Measurements from ENCODE around the gene MSH3. TPM values are rescaled to one million over a fixed set of nuclear protein-coding genes. Genes with fewer than 3 reads are reported as not detected.

The MSH3 gene
- polyA plus RNA-seq, 3 donors = 4.5 to 9.9 (median 8.0) TPM

DNA sequence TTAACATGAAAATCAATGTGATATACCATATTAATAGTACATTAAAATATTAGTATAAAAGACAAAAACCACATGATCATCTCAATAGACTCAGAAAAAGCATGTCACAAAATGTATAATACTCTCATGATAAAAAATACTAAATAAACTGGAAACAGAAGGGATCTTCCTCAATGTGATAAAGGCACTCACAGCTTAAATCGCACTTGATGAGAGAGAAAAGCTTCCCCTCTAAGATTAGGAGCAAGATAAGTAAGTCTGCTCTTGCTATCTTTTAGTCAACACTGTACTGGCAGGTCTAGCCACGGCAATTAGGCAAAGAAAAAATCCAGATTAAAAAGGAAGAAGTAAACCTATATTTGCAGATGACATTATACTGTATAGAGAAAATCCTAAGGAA is 21.8 kb upstream of the MSH3 start:
- Histone ChIP-seq H3K4me1 (ENCODE audit: control insufficient read depth in 1 of 2, insufficient read depth in 2 of 2, low read length in 2 of 2) (peaks cover 10 to 15% of the 10 kb centered on the region in 2 donors), H4K20me1 (ENCODE audit: insufficient read depth, low read length) (no peaks in the 10 kb centered on the region), H3K27me3 (ENCODE audit: control insufficient read depth in 2 of 2, insufficient read depth in 2 of 2, low read length in 2 of 2) (no peaks in the 10 kb centered on the region), H2AFZ (ENCODE audit: insufficient read depth, low read depth, low read length, poor library complexity, severe bottlenecking) (no peak overlapping the region), H3K9me3 (replicated peaks in 1 of 2; ENCODE audit: control insufficient read depth in 1 of 2, insufficient read depth in 1 of 2, low read length in 2 of 2) (peaks cover 0 to 3% of the 10 kb centered on the region in 2 donors), H3K4me3 (replicated peaks in 1 of 3; ENCODE audit: low read depth in 2 of 3, low read length in 3 of 3) (no peak overlapping the region), H3K27ac (ENCODE audit: low read depth in 1 of 2, low read length in 2 of 2) (no peak overlapping the region), H3K79me2 (ENCODE audit: insufficient read depth, low read length) (no peaks in the 10 kb centered on the region), H3K4me2 (replicated peaks; ENCODE audit: extremely low read depth, low read length, poor library complexity, severe bottlenecking) (no peak overlapping the region), H3K36me3 (replicated peaks in 1 of 2; ENCODE audit: control insufficient read depth in 1 of 2, insufficient read depth in 2 of 2, low read length in 2 of 2) (peaks cover 8 to 40% of the 10 kb centered on the region in 2 donors), H3K9ac (ENCODE audit: insufficient read depth, low read length, poor library complexity, severe bottlenecking) (no peak overlapping the region)
- peaks cover 0 to 11% (median 3%) of the 10 kb centered on the region in 7 donors for H3K9me3 Mint-ChIP-seq
- no peak overlapping the region for H3K4me3 Mint-ChIP-seq
- no peak for TF ChIP-seq CTCF (IDR thresholded peaks at IDR 0.05)
- H3K36me3 Mint-ChIP-seq = peaks cover 30 to 57% of the 10 kb centered on the region in 2 donors
- WGBS (ENCODE audit: insufficient coverage) = no CpG with 5 or more reads among the region's 2 CpGs
- no peaks in the 10 kb centered on the region for H3K27me3 Mint-ChIP-seq (ENCODE audit: low read depth in 3 of 3)
- H3K4me1 Mint-ChIP-seq = peaks cover 11% of the 10 kb centered on the region
- DNase-seq = no peak
- H3K27ac Mint-ChIP-seq = no peak overlapping the region
- intact Hi-C loops (cut with micrococcal nuclease) = no loop called here

GRCh38 chr5:80634193-80634592 is 20.3 kb upstream of the MSH3 start:
- H3K9me3 Mint-ChIP-seq = peaks cover 0 to 11% (median 3%) of the 10 kb centered on the region in 7 donors
- no peaks in the 10 kb centered on the region for H3K79me2 ChIP-seq (ENCODE audit: insufficient read depth, low read length)
- H3K9ac ChIP-seq (ENCODE audit: insufficient read depth, low read length, poor library complexity, severe bottlenecking) = no peak overlapping the region
- TF ChIP-seq CTCF (IDR thresholded peaks at IDR 0.05) = no peak
- peaks cover 41 to 67% of the 10 kb centered on the region in 2 donors for H3K36me3 Mint-ChIP-seq
- intact Hi-C loops (cut with micrococcal nuclease) = no loop called here
- no peaks in the 10 kb centered on the region for H4K20me1 ChIP-seq (ENCODE audit: insufficient read depth, low read length)
- peaks cover 10% of the 10 kb centered on the region in 2 donors for H3K4me1 ChIP-seq (ENCODE audit: control insufficient read depth in 1 of 2, insufficient read depth in 2 of 2, low read length in 2 of 2)
- no peaks in the 10 kb centered on the region for H3K27me3 Mint-ChIP-seq (ENCODE audit: low read depth in 3 of 3)
- H3K4me3 ChIP-seq (replicated peaks in 1 of 3; ENCODE audit: low read depth in 2 of 3, low read length in 3 of 3) = no peak overlapping the region
- no peak for DNase-seq
- no peak overlapping the region for H3K4me2 ChIP-seq (replicated peaks; ENCODE audit: extremely low read depth, low read length, poor library complexity, severe bottlenecking)
- peaks cover 10% of the 10 kb centered on the region for H3K4me1 Mint-ChIP-seq
- no peak overlapping the region for H2AFZ ChIP-seq (ENCODE audit: insufficient read depth, low read depth, low read length, poor library complexity, severe bottlenecking)
- no peak overlapping the region for H3K27ac ChIP-seq (ENCODE audit: low read depth in 1 of 2, low read length in 2 of 2)
- H3K36me3 ChIP-seq (replicated peaks in 1 of 2; ENCODE audit: control insufficient read depth in 1 of 2, insufficient read depth in 2 of 2, low read length in 2 of 2) = peaks cover 13 to 53% of the 10 kb centered on the region in 2 donors
- H3K27me3 ChIP-seq (ENCODE audit: control insufficient read depth in 2 of 2, insufficient read depth in 2 of 2, low read length in 2 of 2) = no peaks in the 10 kb centered on the region
- peaks cover 0 to 3% of the 10 kb centered on the region in 2 donors for H3K9me3 ChIP-seq (replicated peaks in 1 of 2; ENCODE audit: control insufficient read depth in 1 of 2, insufficient read depth in 1 of 2, low read length in 2 of 2)
- no peak overlapping the region for H3K27ac Mint-ChIP-seq
- no peak overlapping the region for H3K4me3 Mint-ChIP-seq
